Measurements from ENCODE around the gene CMSS1.

CMSS1 gene

DNA sequence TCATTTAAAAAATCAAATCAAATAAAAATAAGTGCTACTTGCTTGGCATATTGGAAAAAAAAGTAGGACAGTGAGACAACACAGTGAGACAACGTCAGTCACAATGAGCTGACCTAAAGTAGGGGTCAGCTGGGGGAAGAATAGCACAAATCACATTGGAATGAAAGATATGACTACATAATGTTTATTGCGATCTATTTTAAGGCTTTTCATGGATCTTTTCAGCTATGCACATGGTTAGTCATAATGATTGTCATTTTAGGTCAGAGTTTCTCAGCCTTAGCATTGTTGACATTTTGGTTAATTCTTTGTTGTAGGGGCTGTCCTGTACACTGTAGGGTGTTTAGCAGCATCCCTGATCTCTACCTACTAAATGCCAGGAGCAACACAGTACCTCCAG lies 44.5 kb downstream of the CMSS1 start:
- Histone ChIP-seq H3K9ac (ENCODE audit: low read depth, low read length, poor library complexity, severe bottlenecking) (no peak overlapping the region), H3K4me3 (ENCODE audit: low read length, poor library complexity, severe bottlenecking) (no peak overlapping the region), H3F3A (ENCODE audit: low read depth) (0 out of 2 replicates have a peak, but pooled peaks cover 3% of the 10 kb centered on the region), H2AFZ (ENCODE audit: low read length) (no peak overlapping the region), H3K4me1 (ENCODE audit: insufficient read depth, low read length, poor library complexity, severe bottlenecking) (peaks cover 16% of the 10 kb centered on the region), H3K4me2 (ENCODE audit: low read depth, low read length, poor library complexity, severe bottlenecking) (no peak overlapping the region), H3K79me2 (ENCODE audit: insufficient read depth, low read length) (no peaks in the 10 kb centered on the region), H3K9me2 (replicated peaks; ENCODE audit: low read depth, low read length) (no peaks in the 10 kb centered on the region), H3K9me3 (ENCODE audit: insufficient read depth, low read depth, low read length) (no peaks in the 10 kb centered on the region), H4K20me1 (ENCODE audit: insufficient read depth, low read length, poor library complexity, severe bottlenecking) (peaks cover 3% of the 10 kb centered on the region), H3K27me3 (ENCODE audit: insufficient read depth, low read length, poor library complexity, severe bottlenecking) (no peaks in the 10 kb centered on the region), H3K36me3 (ENCODE audit: insufficient read depth, low read length) (no peaks in the 10 kb centered on the region)
- TF ChIP-seq EZH2phosphoT487 (IDR thresholded peaks at IDR 0.05; ENCODE audit: borderline replicate concordance) = no peak
- TF ChIP-seq, protein P1, sequence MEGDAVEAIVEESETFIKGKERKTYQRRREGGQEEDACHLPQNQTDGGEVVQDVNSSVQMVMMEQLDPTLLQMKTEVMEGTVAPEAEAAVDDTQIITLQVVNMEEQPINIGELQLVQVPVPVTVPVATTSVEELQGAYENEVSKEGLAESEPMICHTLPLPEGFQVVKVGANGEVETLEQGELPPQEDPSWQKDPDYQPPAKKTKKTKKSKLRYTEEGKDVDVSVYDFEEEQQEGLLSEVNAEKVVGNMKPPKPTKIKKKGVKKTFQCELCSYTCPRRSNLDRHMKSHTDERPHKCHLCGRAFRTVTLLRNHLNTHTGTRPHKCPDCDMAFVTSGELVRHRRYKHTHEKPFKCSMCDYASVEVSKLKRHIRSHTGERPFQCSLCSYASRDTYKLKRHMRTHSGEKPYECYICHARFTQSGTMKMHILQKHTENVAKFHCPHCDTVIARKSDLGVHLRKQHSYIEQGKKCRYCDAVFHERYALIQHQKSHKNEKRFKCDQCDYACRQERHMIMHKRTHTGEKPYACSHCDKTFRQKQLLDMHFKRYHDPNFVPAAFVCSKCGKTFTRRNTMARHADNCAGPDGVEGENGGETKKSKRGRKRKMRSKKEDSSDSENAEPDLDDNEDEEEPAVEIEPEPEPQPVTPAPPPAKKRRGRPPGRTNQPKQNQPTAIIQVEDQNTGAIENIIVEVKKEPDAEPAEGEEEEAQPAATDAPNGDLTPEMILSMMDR (conservative IDR thresholded peaks at IDR 0.05; ENCODE audit: low read length) = no peak

DNA sequence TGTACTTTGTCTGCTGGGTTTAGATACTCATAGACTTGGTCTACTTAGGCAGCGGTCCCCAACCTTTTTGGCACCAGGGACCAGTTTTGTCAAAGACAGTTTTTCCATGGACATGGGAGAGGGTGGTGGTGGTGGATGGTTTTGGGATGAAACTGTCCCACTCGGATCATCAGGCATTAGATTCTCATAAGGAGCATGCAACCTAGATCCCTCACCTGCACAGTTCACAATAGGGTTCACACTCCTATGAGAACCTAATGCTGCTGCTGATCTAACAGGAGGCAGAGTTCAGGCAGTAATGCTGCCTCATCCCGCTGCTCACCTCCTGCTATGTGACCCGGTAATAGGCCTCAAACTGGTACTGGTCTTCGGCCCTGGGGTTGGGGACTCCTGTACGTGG lies 45.3 kb downstream of the CMSS1 start:
- no peaks in the 10 kb centered on the region for H3K79me2 ChIP-seq (ENCODE audit: insufficient read depth, low read length)
- no peak overlapping the region for H3K4me2 ChIP-seq (ENCODE audit: low read depth, low read length, poor library complexity, severe bottlenecking)

DNA sequence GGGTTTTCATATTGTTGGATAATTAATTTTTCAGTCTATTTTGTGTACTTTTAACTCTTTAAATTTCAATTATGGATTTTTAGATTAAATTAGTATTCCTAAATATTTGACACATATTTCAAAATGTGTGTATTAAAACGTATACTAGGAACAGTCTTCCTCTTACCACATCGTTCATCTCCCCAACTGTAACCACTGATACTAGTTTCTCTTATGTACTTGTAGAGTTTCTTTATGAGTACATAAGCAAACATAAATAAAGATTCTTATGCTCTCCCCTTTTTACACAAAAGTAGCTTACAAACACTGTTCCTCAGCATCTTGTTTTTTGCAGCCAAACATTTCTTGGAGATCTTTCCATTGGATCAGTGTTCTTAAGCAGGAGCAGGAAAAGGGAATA lies 45.9 kb downstream of the CMSS1 start:
- H3K4me1 ChIP-seq (ENCODE audit: insufficient read depth, low read length, poor library complexity, severe bottlenecking) = peaks cover 30% of the 10 kb centered on the region
- 0 out of 2 replicates have a peak, but pooled peaks cover 3% of the 10 kb centered on the region for H3F3A ChIP-seq (ENCODE audit: low read depth)

More for the DNA sequence above, 45.3 kb downstream of the CMSS1 start:
- Histone ChIP-seq H4K20me1 (ENCODE audit: insufficient read depth, low read length, poor library complexity, severe bottlenecking) (peaks cover 3% of the 10 kb centered on the region), H3F3A (ENCODE audit: low read depth) (0 out of 2 replicates have a peak, but pooled peaks cover 3% of the 10 kb centered on the region), H3K9me3 (ENCODE audit: insufficient read depth, low read depth, low read length) (no peaks in the 10 kb centered on the region), H2AFZ (ENCODE audit: low read length) (no peak overlapping the region), H3K36me3 (ENCODE audit: insufficient read depth, low read length) (no peaks in the 10 kb centered on the region), H3K4me1 (ENCODE audit: insufficient read depth, low read length, poor library complexity, severe bottlenecking) (peaks cover 24% of the 10 kb centered on the region), H3K9ac (ENCODE audit: low read depth, low read length, poor library complexity, severe bottlenecking) (no peak overlapping the region), H3K9me2 (replicated peaks; ENCODE audit: low read depth, low read length) (no peaks in the 10 kb centered on the region), H3K27me3 (ENCODE audit: insufficient read depth, low read length, poor library complexity, severe bottlenecking) (no peaks in the 10 kb centered on the region), H3K4me3 (ENCODE audit: low read length, poor library complexity, severe bottlenecking) (no peak overlapping the region)
- no peak for TF ChIP-seq EZH2phosphoT487 (IDR thresholded peaks at IDR 0.05; ENCODE audit: borderline replicate concordance)
- TF ChIP-seq, protein P1 (conservative IDR thresholded peaks at IDR 0.05; ENCODE audit: low read length) = no peak

More for the DNA sequence above, 45.9 kb downstream of the CMSS1 start:
- Histone ChIP-seq H3K27me3 (ENCODE audit: insufficient read depth, low read length, poor library complexity, severe bottlenecking) (no peaks in the 10 kb centered on the region), H3K9ac (ENCODE audit: low read depth, low read length, poor library complexity, severe bottlenecking) (no peak overlapping the region), H3K79me2 (ENCODE audit: insufficient read depth, low read length) (no peaks in the 10 kb centered on the region), H3K4me3 (ENCODE audit: low read length, poor library complexity, severe bottlenecking) (no peak overlapping the region), H3K9me2 (replicated peaks; ENCODE audit: low read depth, low read length) (no peaks in the 10 kb centered on the region), H3K36me3 (ENCODE audit: insufficient read depth, low read length) (no peaks in the 10 kb centered on the region), H3K4me2 (ENCODE audit: low read depth, low read length, poor library complexity, severe bottlenecking) (no peak overlapping the region), H2AFZ (ENCODE audit: low read length) (no peak overlapping the region), H4K20me1 (ENCODE audit: insufficient read depth, low read length, poor library complexity, severe bottlenecking) (peaks cover 3% of the 10 kb centered on the region), H3K9me3 (ENCODE audit: insufficient read depth, low read depth, low read length) (no peaks in the 10 kb centered on the region)
- no peak for TF ChIP-seq EZH2phosphoT487 (IDR thresholded peaks at IDR 0.05; ENCODE audit: borderline replicate concordance)
- TF ChIP-seq, protein P1 (conservative IDR thresholded peaks at IDR 0.05; ENCODE audit: low read length) = no peak

Measured in Loucy (cell line).